ENCODE data around the gene PDXK. TPM values are rescaled to one million over a fixed set of nuclear protein-coding genes. Genes with fewer than 3 reads are reported as not detected.
A peak's percentile ranks its signal among the peaks of the same experiment; 100 is the strongest.

The PDXK gene
- polyA plus RNA-seq, 1 donor from 2014 or later = 22.8 TPM

GRCh38 chr21:43810505-43811261 lies 91.8 kb downstream of the PDXK start:
- Histone ChIP-seq H3K36me3 (ENCODE audit: insufficient read depth, low read length) (no peaks in the 10 kb centered on the region), H4K20me1 (ENCODE audit: insufficient read depth) (no peaks in the 10 kb centered on the region), H3K27ac (ENCODE audit: low read length) (no peak overlapping the region), H3K4me3 (ENCODE audit: low read length) (no peak overlapping the region), H3K9me3 (ENCODE audit: low read length) (no peaks in the 10 kb centered on the region), H3K27me3 (ENCODE audit: insufficient read depth, low read depth, low read length) (no peaks in the 10 kb centered on the region), H2AFZ (ENCODE audit: low read depth, low read length) (no peak overlapping the region), H3K9me2 (ENCODE audit: insufficient read depth, low read length) (no peaks in the 10 kb centered on the region), H3K9ac (ENCODE audit: low read length) (no peak overlapping the region), H3K4me2 (ENCODE audit: low read length) (no peak overlapping the region), H3K79me2 (replicated peaks; ENCODE audit: insufficient read depth, low read length) (no peaks in the 10 kb centered on the region), H3F3A (ENCODE audit: insufficient read depth, low read length, poor library complexity, severe bottlenecking) (no peaks in the 10 kb centered on the region)
- TF ChIP-seq POLR2AphosphoS5 (IDR thresholded peaks at IDR 0.05) (no peak), CTCF (IDR thresholded peaks at IDR 0.05; ENCODE audit: poor library complexity, severe bottlenecking) (peak; percentile 84), MXI1 (conservative IDR thresholded peaks at IDR 0.05; ENCODE audit: poor library complexity, severe bottlenecking) (no peak), REST (IDR thresholded peaks at IDR 0.05; ENCODE audit: borderline replicate concordance) (no peak), EZH2 (IDR thresholded peaks at IDR 0.05; ENCODE audit: borderline replicate concordance, insufficient read depth, low read length, poor library complexity, severe bottlenecking) (no peak), RAD21 (conservative IDR thresholded peaks at IDR 0.05) (peak; percentile 86), TAF1 (IDR thresholded peaks at IDR 0.05; ENCODE audit: low read depth) (no peak), SMC3 (conservative IDR thresholded peaks at IDR 0.05; ENCODE audit: poor library complexity) (peak; percentile 79), EP300 (conservative IDR thresholded peaks at IDR 0.05; ENCODE audit: poor library complexity, severe bottlenecking) (no peak)

GRCh38 chr21:43811262-43812105 lies 92.6 kb downstream of the PDXK start:
- Histone ChIP-seq H3K4me3 (ENCODE audit: low read length) (no peak overlapping the region), H3K9me3 (ENCODE audit: low read length) (no peaks in the 10 kb centered on the region), H3K27ac (ENCODE audit: low read length) (no peak overlapping the region), H3K79me2 (replicated peaks; ENCODE audit: insufficient read depth, low read length) (no peaks in the 10 kb centered on the region), H3K9ac (ENCODE audit: low read length) (no peak overlapping the region), H3K9me2 (ENCODE audit: insufficient read depth, low read length) (no peaks in the 10 kb centered on the region), H2AFZ (ENCODE audit: low read depth, low read length) (no peak overlapping the region), H4K20me1 (ENCODE audit: insufficient read depth) (no peaks in the 10 kb centered on the region), H3K36me3 (ENCODE audit: insufficient read depth, low read length) (no peaks in the 10 kb centered on the region), H3F3A (ENCODE audit: insufficient read depth, low read length, poor library complexity, severe bottlenecking) (no peaks in the 10 kb centered on the region), H3K27me3 (ENCODE audit: insufficient read depth, low read depth, low read length) (no peaks in the 10 kb centered on the region), H3K4me2 (ENCODE audit: low read length) (no peak overlapping the region)
- no peak for TF ChIP-seq MXI1 (conservative IDR thresholded peaks at IDR 0.05; ENCODE audit: poor library complexity, severe bottlenecking)
- no peak for TF ChIP-seq TAF1 (IDR thresholded peaks at IDR 0.05; ENCODE audit: low read depth)
- no peak for TF ChIP-seq EZH2 (IDR thresholded peaks at IDR 0.05; ENCODE audit: borderline replicate concordance, insufficient read depth, low read length, poor library complexity, severe bottlenecking)
- no peak for TF ChIP-seq CTCF (IDR thresholded peaks at IDR 0.05; ENCODE audit: poor library complexity, severe bottlenecking)
- no peak for TF ChIP-seq RAD21 (conservative IDR thresholded peaks at IDR 0.05)
- TF ChIP-seq REST (IDR thresholded peaks at IDR 0.05; ENCODE audit: borderline replicate concordance) = no peak
